Activated CD4-positive, CD25-positive, alpha-beta regulatory T cell treated with anti-CD3 and anti-CD28 coated beads, Interleukin-2, amount 50 U/mL, for 16 hours (primary cell): ENCODE results near the gene SH2D1B.

Source experiments
- DNase-seq: peaks from one replicate; pipeline ENCODE4 v3.0.0-alpha.2; 2020; ENCODE audit warnings: low read depth, low spot score

Gene SH2D1B

GRCh38 chr1:162398999-162399580 lies 12.8 kb downstream of the SH2D1B start:
- no peak for DNase-seq

GRCh38 chr1:162397943-162398560 lies 13.9 kb downstream of the SH2D1B start:
- DNase-seq: no peak

GRCh38 chr1:162397039-162397448 lies 14.9 kb downstream of the SH2D1B start:
- no peak for DNase-seq

DNA sequence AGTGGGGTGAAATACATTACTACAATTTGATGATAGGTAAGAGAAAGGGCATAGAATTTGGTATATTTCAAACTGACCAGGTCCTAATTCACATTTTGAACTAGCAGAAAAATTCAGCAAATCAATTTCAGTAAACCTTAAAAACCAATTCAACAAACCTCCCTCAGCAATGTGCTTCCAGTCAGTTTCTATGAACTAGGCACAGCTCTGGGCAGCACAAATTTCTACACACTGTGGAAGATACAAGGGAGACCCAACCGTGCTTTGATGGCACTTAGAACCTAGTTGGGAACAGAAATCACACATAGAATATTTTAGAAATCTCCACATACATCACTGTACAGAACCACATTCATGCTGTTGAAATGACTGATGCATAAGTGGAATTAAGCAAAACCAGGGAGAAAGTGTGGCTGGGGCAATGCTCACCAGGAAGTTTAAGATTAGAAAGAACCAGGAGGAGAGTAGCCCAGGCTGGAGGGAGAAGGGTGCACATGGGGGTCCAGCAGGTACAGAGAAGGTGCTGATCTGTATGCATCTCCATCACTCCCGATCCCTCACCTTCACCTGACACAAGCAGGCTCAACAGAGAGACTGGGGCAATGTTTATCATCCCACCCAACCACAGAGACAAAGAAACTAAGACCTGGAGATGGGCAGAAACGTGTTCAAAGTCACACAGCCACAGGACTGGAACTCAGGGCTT lies 15.6 kb downstream of the SH2D1B start:
- DNase-seq: no peak

GRCh38 chr1:162391790-162392563 lies 20.0 kb downstream of the SH2D1B start:
- DNase-seq: no peak

GRCh38 chr1:162390396-162391185 lies 21.3 kb downstream of the SH2D1B start:
- no peak for DNase-seq

GRCh38 chr1:162389971-162390370 lies 22.0 kb downstream of the SH2D1B start:
- DNase-seq: no peak

DNA sequence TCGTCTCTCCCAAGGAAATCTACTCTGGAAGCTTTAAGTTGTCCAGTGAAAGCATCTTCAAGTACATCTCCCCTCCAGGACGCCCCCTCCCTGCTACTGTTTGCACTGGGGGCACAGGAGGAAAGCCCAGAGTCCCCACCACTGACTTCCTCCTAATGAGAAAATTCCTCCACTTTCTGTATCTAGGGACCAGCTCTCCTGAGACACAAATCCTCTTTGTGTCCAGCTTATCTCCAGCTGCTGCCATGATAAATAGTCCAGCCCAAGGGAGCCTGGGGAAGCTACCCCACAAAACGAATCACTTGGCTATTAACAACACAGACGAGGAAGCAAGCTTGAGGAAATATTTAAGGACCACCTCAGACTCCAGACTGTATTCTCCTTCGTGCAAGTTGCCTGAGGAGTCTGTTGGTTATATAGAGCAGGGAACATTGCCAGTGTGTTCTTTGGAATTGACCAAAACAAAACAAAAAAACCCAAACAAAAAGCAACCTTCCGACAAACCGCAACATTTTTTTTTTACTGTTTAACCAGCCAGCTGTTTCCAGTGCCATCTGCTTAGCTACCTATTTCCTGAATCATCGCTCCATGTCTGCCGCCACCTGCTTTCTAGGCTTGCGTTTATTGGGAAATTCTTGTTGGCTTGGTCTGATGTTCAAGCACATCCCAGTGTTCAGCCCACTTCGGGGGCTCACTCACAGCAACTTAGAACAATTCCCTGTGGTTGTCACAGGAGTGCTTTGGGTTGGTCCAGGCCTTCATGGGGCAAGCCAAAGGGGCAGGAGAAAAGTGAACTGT lies 22.7 kb downstream of the SH2D1B start:
- DNase-seq: no peak

GRCh38 chr1:162388615-162389014 lies 23.3 kb downstream of the SH2D1B start:
- DNase-seq: no peak

- no peak for DNase-seq
Measured at GRCh38 chr1:162388083-162388594, 23.8 kb downstream of the SH2D1B start.

GRCh38 chr1:162387226-162388082 lies 24.5 kb downstream of the SH2D1B start:
- DNase-seq: no peak

- no peak for DNase-seq
Measured at GRCh38 chr1:162386292-162387225, 25.4 kb downstream of the SH2D1B start.

GRCh38 chr1:162385702-162386101 lies 26.2 kb downstream of the SH2D1B start:
- DNase-seq: no peak

DNA sequence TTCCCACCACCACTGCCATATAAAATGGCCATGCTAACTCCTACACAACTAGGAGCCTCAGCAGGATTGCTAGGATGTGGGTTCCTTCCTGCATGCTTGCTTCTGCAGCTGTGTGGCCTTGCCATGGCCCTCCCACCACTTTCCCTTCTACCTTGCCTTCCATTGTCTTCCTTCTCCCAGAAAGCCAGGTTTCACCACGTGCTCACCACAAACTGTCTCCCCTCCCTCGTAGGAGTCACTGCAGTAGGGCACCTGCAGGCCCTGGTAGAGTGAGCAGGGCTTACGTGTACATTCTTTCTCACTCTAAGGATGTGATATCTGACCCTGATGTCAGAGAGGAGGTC lies 26.7 kb downstream of the SH2D1B start:
- no peak for DNase-seq

DNA sequence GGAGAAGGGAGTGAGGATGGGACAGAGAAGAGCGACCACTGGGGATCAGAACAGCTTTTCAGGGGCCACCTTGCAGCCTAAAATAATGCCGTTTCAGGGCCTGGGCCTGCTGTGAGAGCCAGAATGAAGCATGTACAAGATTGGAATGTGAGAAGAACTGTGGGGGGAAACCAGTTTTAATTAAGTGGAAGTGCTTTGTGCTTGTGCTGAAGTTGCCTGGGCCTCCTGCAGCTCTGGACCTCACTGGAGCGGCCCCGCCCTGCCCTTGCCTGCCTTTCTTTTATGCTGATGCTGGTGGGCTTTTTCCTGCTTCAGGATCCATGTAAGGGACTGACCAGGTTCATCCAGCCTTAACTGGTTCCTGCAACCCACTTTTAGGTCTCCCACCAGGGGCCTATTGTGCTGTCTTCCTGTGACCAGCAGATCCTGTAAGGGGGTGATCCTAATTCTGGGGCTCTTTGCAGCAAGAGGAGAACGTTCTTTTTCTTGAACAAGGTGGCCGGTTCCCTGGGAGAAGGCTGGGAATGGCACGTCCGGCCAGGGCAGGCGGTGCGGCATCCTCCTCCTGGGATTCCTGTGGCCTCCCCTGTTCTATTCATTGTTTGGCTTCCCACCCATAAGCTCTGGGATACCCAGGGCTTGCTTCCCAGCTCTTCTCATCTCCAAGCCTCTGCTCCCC lies 27.2 kb downstream of the SH2D1B start:
- no peak for DNase-seq

GRCh38 chr1:162384116-162384515 lies 27.8 kb downstream of the SH2D1B start:
- no peak for DNase-seq

GRCh38 chr1:162383516-162383915 lies 28.4 kb downstream of the SH2D1B start:
- DNase-seq: no peak

DNA sequence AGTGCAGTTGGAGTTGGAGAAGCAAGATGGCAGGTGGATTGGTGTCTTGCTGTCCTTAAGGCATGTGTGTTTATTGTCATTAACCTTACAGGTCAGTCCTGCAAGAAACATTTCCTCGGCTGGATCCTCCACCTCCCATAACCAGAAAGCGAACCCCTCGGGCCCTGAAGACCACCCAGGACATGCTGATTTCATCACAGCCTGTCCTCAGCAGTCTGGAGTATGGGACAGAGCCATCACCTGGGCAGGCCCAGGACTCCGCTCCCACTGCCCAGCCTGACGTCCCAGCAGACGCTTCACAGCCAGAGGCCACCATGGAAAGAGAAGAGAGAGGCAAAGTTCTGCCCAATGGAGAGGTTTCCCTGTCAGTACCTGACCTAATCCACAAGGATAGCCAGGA lies 28.8 kb downstream of the SH2D1B start:
- no peak for DNase-seq
